Measurements from ENCODE around the gene GPC5. TPM values are rescaled to one million over a fixed set of nuclear protein-coding genes. Genes with fewer than 3 reads are reported as not detected.
"Not testable (repeated sequence)": the region's sequence is repeated elsewhere in the genome, so short reads cannot be mapped to it uniquely, and the experiment has no call there.

GPC5 gene
- total RNA-seq, 1 donor from 2014 or later = 0.28 TPM

GRCh38 chr13:92694047-92694446, 1295.6 kb downstream of the GPC5 start:
- H3K9me3 Mint-ChIP-seq = peaks cover 17% of the 10 kb centered on the region
- H3K4me3 Mint-ChIP-seq = no peak overlapping the region
- H3K4me1 Mint-ChIP-seq = no peaks in the 10 kb centered on the region
- H3K27me3 Mint-ChIP-seq (ENCODE audit: low read depth) = no peaks in the 10 kb centered on the region
- DNase-seq (ENCODE audit: low read depth, low spot score) = no peak
- TF ChIP-seq CTCF (conservative IDR thresholded peaks at IDR 0.05) = no peak
- peaks cover 3% of the 10 kb centered on the region for H3K36me3 Mint-ChIP-seq (ENCODE audit: low read depth)
- no peak overlapping the region for H3K27ac Mint-ChIP-seq (ENCODE audit: unreplicated experiment)

- not testable (repeated sequence) for DNase-seq (ENCODE audit: low read depth, low spot score); H3K27ac Mint-ChIP-seq (ENCODE audit: unreplicated experiment); H3K4me1 Mint-ChIP-seq; H3K36me3 Mint-ChIP-seq (ENCODE audit: low read depth); H3K4me3 Mint-ChIP-seq; H3K27me3 Mint-ChIP-seq (ENCODE audit: low read depth)
- H3K9me3 Mint-ChIP-seq = peaks cover 22% of the 10 kb centered on the region
These were observed 1297.4 kb downstream of the GPC5 start for GRCh38 chr13:92695827-92696226.

GRCh38 chr13:92716749-92717148, 1318.3 kb downstream of the GPC5 start:
- peaks cover 15% of the 10 kb centered on the region for H3K4me1 Mint-ChIP-seq
- H3K9me3 Mint-ChIP-seq = peaks cover 6% of the 10 kb centered on the region
- TF ChIP-seq CTCF (conservative IDR thresholded peaks at IDR 0.05) = peak; percentile 22
- H3K27me3 Mint-ChIP-seq (ENCODE audit: low read depth) = no peaks in the 10 kb centered on the region
- no peak for DNase-seq (ENCODE audit: low read depth, low spot score)
- no peaks in the 10 kb centered on the region for H3K36me3 Mint-ChIP-seq (ENCODE audit: low read depth)
- no peak overlapping the region for H3K4me3 Mint-ChIP-seq
- H3K27ac Mint-ChIP-seq (ENCODE audit: unreplicated experiment) = no peak overlapping the region

GRCh38 chr13:92717857-92718256, 1319.4 kb downstream of the GPC5 start:
- TF ChIP-seq CTCF (conservative IDR thresholded peaks at IDR 0.05) = no peak
- no peak for DNase-seq (ENCODE audit: low read depth, low spot score)
- H3K4me3 Mint-ChIP-seq = no peak overlapping the region

GRCh38 chr13:92719868-92720267, 1321.4 kb downstream of the GPC5 start:
- H3K4me3 Mint-ChIP-seq = no peak overlapping the region
- DNase-seq (ENCODE audit: low read depth, low spot score) = no peak
- TF ChIP-seq CTCF (conservative IDR thresholded peaks at IDR 0.05) = no peak
- H3K4me1 Mint-ChIP-seq = peaks cover 15% of the 10 kb centered on the region
- H3K27me3 Mint-ChIP-seq (ENCODE audit: low read depth) = no peaks in the 10 kb centered on the region
- peaks cover 3% of the 10 kb centered on the region for H3K9me3 Mint-ChIP-seq
- no peak overlapping the region for H3K27ac Mint-ChIP-seq (ENCODE audit: unreplicated experiment)
- no peaks in the 10 kb centered on the region for H3K36me3 Mint-ChIP-seq (ENCODE audit: low read depth)

More at GRCh38 chr13:92717857-92718256, 1319.4 kb downstream of the GPC5 start:
- Mint-ChIP-seq H3K27me3 (ENCODE audit: low read depth) (no peaks in the 10 kb centered on the region), H3K4me1 (peaks cover 15% of the 10 kb centered on the region), H3K9me3 (peaks cover 2% of the 10 kb centered on the region), H3K27ac (ENCODE audit: unreplicated experiment) (no peak overlapping the region), H3K36me3 (ENCODE audit: low read depth) (no peaks in the 10 kb centered on the region)

GRCh38 chr13:92721620-92722019, 1323.2 kb downstream of the GPC5 start:
- Mint-ChIP-seq H3K27me3 (ENCODE audit: low read depth) (no peaks in the 10 kb centered on the region), H3K36me3 (ENCODE audit: low read depth) (no peaks in the 10 kb centered on the region), H3K4me1 (peaks cover 15% of the 10 kb centered on the region), H3K4me3 (no peak overlapping the region), H3K9me3 (peaks cover 6% of the 10 kb centered on the region), H3K27ac (ENCODE audit: unreplicated experiment) (no peak overlapping the region)
- no peak for TF ChIP-seq CTCF (conservative IDR thresholded peaks at IDR 0.05)
- DNase-seq (ENCODE audit: low read depth, low spot score) = no peak
